Neuron (in vitro differentiated cells): Measurements from ENCODE around the gene CD82.

Experiments
- H2AFZ ChIP-seq: one replicate; pipeline ENCODE4 v1.6.1; 2013; ENCODE audit warnings: low read depth, mild to moderate bottlenecking, inconsistent platforms, low read length, moderate library complexity
- H3K27me3 ChIP-seq: one replicate; pipeline ENCODE4 v1.6.1; 2013; ENCODE audit warnings: low read length; ENCODE audit not compliant: insufficient read depth
- H3K36me3 ChIP-seq: one replicate; pipeline ENCODE4 v1.6.1; 2013; ENCODE audit warnings: low read length; ENCODE audit not compliant: insufficient read depth
- H3K4me1 ChIP-seq: one replicate; pipeline ENCODE4 v1.6.1; 2013; ENCODE audit warnings: low read length; ENCODE audit not compliant: insufficient read depth
- H3K4me3 ChIP-seq: 2 replicates; pipeline ENCODE4 v1.5.1; 2013; ENCODE audit warnings: mild to moderate bottlenecking, low read length, moderate library complexity
- H3K9me3 ChIP-seq: one replicate; pipeline ENCODE4 v1.6.1; 2013; ENCODE audit warnings: low read length

CD82 gene

GRCh38 chr11:44580701-44581100 lies 15.2 kb downstream of the CD82 start:
- no peaks in the 10 kb centered on the region for H3K9me3 ChIP-seq

GRCh38 chr11:44581246-44581645 lies 15.8 kb downstream of the CD82 start:
- Histone ChIP-seq H2AFZ (no peak overlapping the region), H3K36me3 (no peaks in the 10 kb centered on the region), H3K4me1 (no peaks in the 10 kb centered on the region), H3K9me3 (no peaks in the 10 kb centered on the region), H3K4me3 (no peak overlapping the region), H3K27me3 (peaks cover 3% of the 10 kb centered on the region)

More at GRCh38 chr11:44580701-44581100, 15.2 kb downstream of the CD82 start:
- Histone ChIP-seq H3K27me3 (peaks cover 3% of the 10 kb centered on the region), H3K4me3 (no peak overlapping the region), H3K36me3 (no peaks in the 10 kb centered on the region), H2AFZ (no peak overlapping the region), H3K4me1 (no peaks in the 10 kb centered on the region)

GRCh38 chr11:44582641-44583352 lies 17.3 kb downstream of the CD82 start:
- H3K4me3 ChIP-seq = no peak overlapping the region
- H3K9me3 ChIP-seq = no peaks in the 10 kb centered on the region
- peaks cover 3% of the 10 kb centered on the region for H3K27me3 ChIP-seq
- no peaks in the 10 kb centered on the region for H3K36me3 ChIP-seq
- no peaks in the 10 kb centered on the region for H3K4me1 ChIP-seq
- H2AFZ ChIP-seq = no peak overlapping the region

GRCh38 chr11:44583353-44583669 lies 17.8 kb downstream of the CD82 start:
- no peaks in the 10 kb centered on the region for H3K4me1 ChIP-seq
- no peak overlapping the region for H2AFZ ChIP-seq
- no peaks in the 10 kb centered on the region for H3K9me3 ChIP-seq
- H3K4me3 ChIP-seq = no peak overlapping the region
- peaks cover 3% of the 10 kb centered on the region for H3K27me3 ChIP-seq
- no peaks in the 10 kb centered on the region for H3K36me3 ChIP-seq

- Histone ChIP-seq H3K4me3 (no peak overlapping the region), H3K27me3 (no peaks in the 10 kb centered on the region), H3K36me3 (no peaks in the 10 kb centered on the region), H2AFZ (no peak overlapping the region), H3K9me3 (no peaks in the 10 kb centered on the region), H3K4me1 (no peaks in the 10 kb centered on the region)
Measured at GRCh38 chr11:44585421-44585820, 20.0 kb downstream of the CD82 start.

GRCh38 chr11:44589301-44589700 lies 23.8 kb downstream of the CD82 start:
- Histone ChIP-seq H3K27me3 (no peaks in the 10 kb centered on the region), H3K4me3 (no peak overlapping the region), H3K36me3 (no peaks in the 10 kb centered on the region), H2AFZ (no peak overlapping the region), H3K4me1 (no peaks in the 10 kb centered on the region), H3K9me3 (no peaks in the 10 kb centered on the region)

- no peak overlapping the region for H3K4me3 ChIP-seq
- H3K4me1 ChIP-seq = no peaks in the 10 kb centered on the region
- no peaks in the 10 kb centered on the region for H3K9me3 ChIP-seq
- no peaks in the 10 kb centered on the region for H3K27me3 ChIP-seq
- no peaks in the 10 kb centered on the region for H3K36me3 ChIP-seq
- no peak overlapping the region for H2AFZ ChIP-seq
Measured at GRCh38 chr11:44590769-44591168, 25.3 kb downstream of the CD82 start.

- Histone ChIP-seq H3K27me3 (no peaks in the 10 kb centered on the region), H3K9me3 (no peaks in the 10 kb centered on the region), H3K4me1 (no peaks in the 10 kb centered on the region), H3K4me3 (no peak overlapping the region), H2AFZ (no peak overlapping the region), H3K36me3 (no peaks in the 10 kb centered on the region)
Measured at GRCh38 chr11:44591557-44591956, 26.1 kb downstream of the CD82 start.

GRCh38 chr11:44592125-44592940 lies 26.9 kb downstream of the CD82 start:
- H2AFZ ChIP-seq = no peak overlapping the region
- H3K36me3 ChIP-seq = no peaks in the 10 kb centered on the region
- no peaks in the 10 kb centered on the region for H3K4me1 ChIP-seq
- H3K4me3 ChIP-seq = no peak overlapping the region
- H3K27me3 ChIP-seq = no peaks in the 10 kb centered on the region
- H3K9me3 ChIP-seq = no peaks in the 10 kb centered on the region

GRCh38 chr11:44593251-44593650 lies 27.8 kb downstream of the CD82 start:
- no peak overlapping the region for H2AFZ ChIP-seq
- no peaks in the 10 kb centered on the region for H3K36me3 ChIP-seq
- H3K27me3 ChIP-seq = no peaks in the 10 kb centered on the region
- H3K9me3 ChIP-seq = no peaks in the 10 kb centered on the region
- no peak overlapping the region for H3K4me3 ChIP-seq
- H3K4me1 ChIP-seq = no peaks in the 10 kb centered on the region

GRCh38 chr11:44595006-44595405 lies 29.5 kb downstream of the CD82 start:
- no peaks in the 10 kb centered on the region for H3K36me3 ChIP-seq
- H3K4me3 ChIP-seq = no peak overlapping the region
- H3K4me1 ChIP-seq = no peaks in the 10 kb centered on the region
- H2AFZ ChIP-seq = no peak overlapping the region
- H3K27me3 ChIP-seq = no peaks in the 10 kb centered on the region
- no peaks in the 10 kb centered on the region for H3K9me3 ChIP-seq

GRCh38 chr11:44595964-44596381 lies 30.5 kb downstream of the CD82 start:
- Histone ChIP-seq H2AFZ (no peak overlapping the region), H3K9me3 (no peaks in the 10 kb centered on the region), H3K4me1 (peaks cover 5% of the 10 kb centered on the region), H3K36me3 (no peaks in the 10 kb centered on the region), H3K27me3 (no peaks in the 10 kb centered on the region), H3K4me3 (no peak overlapping the region)

- H3K9me3 ChIP-seq = no peaks in the 10 kb centered on the region
- H2AFZ ChIP-seq = no peak overlapping the region
- no peak overlapping the region for H3K4me3 ChIP-seq
- peaks cover 5% of the 10 kb centered on the region for H3K4me1 ChIP-seq
- no peaks in the 10 kb centered on the region for H3K36me3 ChIP-seq
- H3K27me3 ChIP-seq = no peaks in the 10 kb centered on the region
Measured at GRCh38 chr11:44596525-44597276, 31.2 kb downstream of the CD82 start.
